ENCODE data around the gene NDUFV1. TPM values are rescaled to one million over a fixed set of nuclear protein-coding genes. Genes with fewer than 3 reads are reported as not detected.

The NDUFV1 gene
- total and polyA plus RNA-seq, 2 of the 4 experiments (the other 2 are of a cell fraction), result 120 to 133 TPM

DNA sequence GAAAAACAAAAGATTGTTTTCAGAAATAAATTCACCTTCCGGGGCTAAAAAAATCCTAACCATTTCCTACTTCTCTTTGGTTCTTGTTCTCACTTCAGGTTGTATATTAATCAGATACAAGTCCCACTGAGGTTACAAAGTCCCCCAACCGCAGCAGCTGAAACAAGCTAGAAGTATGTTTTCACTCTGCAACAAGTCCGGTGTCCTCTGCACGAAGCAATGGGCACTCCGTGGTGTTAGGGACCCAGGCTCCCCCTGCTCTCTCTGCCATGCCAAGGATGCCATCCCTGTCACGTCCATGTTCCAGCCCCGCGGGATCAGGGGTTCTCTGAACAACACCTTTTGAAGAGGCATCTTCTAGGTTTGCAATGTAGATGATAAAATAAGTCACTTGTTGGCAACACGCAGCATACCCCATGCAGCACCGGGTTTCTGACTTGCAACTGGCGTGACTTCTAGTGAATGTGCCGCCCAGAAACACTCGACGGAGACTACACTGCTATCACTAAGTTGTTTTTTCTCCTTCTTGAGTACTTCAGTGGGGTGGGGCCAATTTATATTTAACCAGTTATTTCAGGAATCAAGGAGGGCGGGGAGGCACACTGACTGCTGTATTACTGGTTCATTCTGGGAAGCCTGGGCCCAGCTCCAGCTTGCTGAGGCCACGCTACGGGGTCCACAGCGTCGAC is 48.5 kb upstream of the NDUFV1 start:
- no peak overlapping the region for H4K8ac ChIP-seq (ENCODE audit: low read depth in 2 of 2, low read length in 2 of 2)
- H3K9me1 ChIP-seq (ENCODE audit: insufficient read depth, low read length), result 0 out of 2 replicates have a peak, but pooled peaks cover 3% of the 10 kb centered on the region
- no peak overlapping the region for H3K4me3 ChIP-seq (ENCODE audit: insufficient read depth, low read depth, low read length)
- H2AK5ac ChIP-seq (ENCODE audit: low read depth, low read length), result no peak overlapping the region
- 0 out of 2 replicates have a peak, but pooled peaks cover 2% of the 10 kb centered on the region for H3K4me1 ChIP-seq (ENCODE audit: control insufficient read depth, insufficient read depth, low read length)
- no peak overlapping the region for H3K9ac ChIP-seq (ENCODE audit: low read depth, low read length)
- no peak overlapping the region for H2AK9ac ChIP-seq (replicated peaks; ENCODE audit: low read depth, low read length, poor library complexity)
- H2AFZ ChIP-seq (replicated peaks; ENCODE audit: low read length, poor library complexity), result no peak overlapping the region
- dilution Hi-C loops (cut with HindIII; ENCODE audit: low sequenced_read_pairs, unreplicated experiment), result no loop called here
- H3K56ac ChIP-seq (ENCODE audit: extremely low read depth, insufficient read depth, low read length), result no peak overlapping the region
- H2BK120ac ChIP-seq (ENCODE audit: low read depth, low read length), result no peak overlapping the region
- H2BK20ac ChIP-seq (ENCODE audit: low read depth, low read length), result no peak overlapping the region
- no peaks in the 10 kb centered on the region for H3K36me3 ChIP-seq (ENCODE audit: control insufficient read depth, insufficient read depth, low read length)
- DNase-seq (no peak), ATAC-seq (ENCODE audit: low read depth) (no peak)
- no peak overlapping the region for H3K27ac ChIP-seq (ENCODE audit: insufficient read depth, low read length)
- TF ChIP-seq CHD1 (IDR thresholded peaks at IDR 0.05; ENCODE audit: low read depth, low read length) (no peak), CEBPB (IDR thresholded peaks at IDR 0.05; ENCODE audit: low read depth, low read length) (no peak), SMC3 (IDR thresholded peaks at IDR 0.05; ENCODE audit: low read depth, low read length) (no peak)
- H3K4me2 ChIP-seq (ENCODE audit: low read depth, low read length), result no peak overlapping the region
- H3K4ac ChIP-seq (ENCODE audit: low read depth, low read length), result no peak overlapping the region
- H3K23ac ChIP-seq (ENCODE audit: low read depth, low read length), result no peak overlapping the region
- H3K18ac ChIP-seq (ENCODE audit: low read depth, low read length), result no peak overlapping the region
- H4K91ac ChIP-seq (ENCODE audit: insufficient read depth, low read depth, low read length), result no peak overlapping the region
- 48% methylated on average over 13 of the region's 19 CpGs; no CpG with 5 or more reads in 1 of the 2 experiments for WGBS, 2 experiments (ENCODE audit: extremely low coverage in 2 of 2, insufficient read length in 1 of 2)
- H3K9me3 ChIP-seq (ENCODE audit: control insufficient read depth, insufficient read depth, low read length), result no peaks in the 10 kb centered on the region
- no TSS peak for BruUV-seq (replicated peaks)
- in situ Hi-C loops (cut with MboI; ENCODE audit: low sequenced_read_pairs), result no loop called here
- POLR2A ChIA-PET (ENCODE audit: unreplicated experiment), result no interaction called here
- no peak overlapping the region for H2BK15ac ChIP-seq (ENCODE audit: low read depth, low read length)
- peaks cover 4% of the 10 kb centered on the region; the same call in 1 of the 2 replicates for H3K27me3 ChIP-seq (ENCODE audit: control insufficient read depth, insufficient read depth, low read length)
- no peak overlapping the region for H2BK5ac ChIP-seq (ENCODE audit: low read depth, low read length, poor library complexity, severe bottlenecking)
- H4K20me1 ChIP-seq (ENCODE audit: insufficient read depth, low read length), result no peaks in the 10 kb centered on the region
- H4K5ac ChIP-seq (ENCODE audit: low read depth, low read length), result no peak overlapping the region
- CTCF ChIA-PET, result no interaction called here
- H3K79me1 ChIP-seq (ENCODE audit: low read depth in 1 of 2, low read length in 2 of 2), result no peaks in the 10 kb centered on the region
- intact Hi-C loops (cut with micrococcal nuclease), result no loop called here
- H3K14ac ChIP-seq (replicated peaks; ENCODE audit: low read depth, low read length), result no peak overlapping the region
